ENCODE data around the gene SORCS3. TPM values are rescaled to one million over a fixed set of nuclear protein-coding genes. Genes with fewer than 3 reads are reported as not detected.

SORCS3 gene
- total RNA-seq, 1 experiment from 2014 or later: 0.04 TPM

DNA sequence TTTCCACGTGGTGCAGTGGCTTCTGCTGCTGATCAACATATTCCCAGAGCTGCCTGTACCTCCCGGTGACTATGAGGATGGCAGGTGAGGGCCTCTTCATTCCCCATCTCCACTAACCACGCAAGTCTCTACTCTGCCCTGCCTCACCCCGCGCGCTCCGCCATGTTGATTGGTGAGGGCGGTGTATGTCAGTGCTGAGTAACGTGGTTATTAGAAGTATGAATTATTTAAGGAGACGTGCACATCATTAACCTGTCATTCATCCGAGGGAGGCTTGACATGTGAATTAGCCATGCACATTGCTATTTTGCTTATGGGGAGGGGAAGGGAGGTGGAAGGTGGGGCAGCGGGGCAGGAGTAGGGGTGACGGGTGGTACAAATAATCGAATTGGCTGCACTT lies 138.6 kb downstream of the SORCS3 start:
- H3K27me3 ChIP-seq (ENCODE audit: insufficient read depth, low read length): no peaks in the 10 kb centered on the region
- Mint-ChIP-seq H3K4me1 (peaks cover 0 to 11% of the 10 kb centered on the region in 2 experiments; a peak in 1 of 4 replicates), H3K36me3 (ENCODE audit: insufficient read depth in 1 of 3, low read depth in 3 of 3) (peaks cover 0 to 1% (median 0%) of the 10 kb centered on the region in 3 experiments; a peak in 1 of 7 replicates), H3K9me3 (no peaks in the 10 kb centered on the region), H3K27me3 (ENCODE audit: low read depth) (peaks cover 12% of the 10 kb centered on the region), H3K4me3 (no peak overlapping the region), H3K27ac (no peak overlapping the region; a peak in 1 of 7 replicates)
- no peak overlapping the region for H4K8ac ChIP-seq (replicated peaks; ENCODE audit: insufficient read length, low read depth, low read length)
- no peak overlapping the region for H2BK20ac ChIP-seq (ENCODE audit: low read depth, low read length, poor library complexity, severe bottlenecking)
- no peak overlapping the region for H3T11ph ChIP-seq (ENCODE audit: low read length)
- H3K4me1 ChIP-seq (ENCODE audit: insufficient read depth, low read length): no peaks in the 10 kb centered on the region
- no peak overlapping the region for H3K56ac ChIP-seq (ENCODE audit: insufficient read length, low read depth, low read length)
- no peak overlapping the region for H2BK5ac ChIP-seq (ENCODE audit: insufficient read length, low read length)
- no peak overlapping the region for H2AK5ac ChIP-seq (ENCODE audit: insufficient read length, low read length)
- DNase-seq: no peak
- no peak overlapping the region for H3K27ac ChIP-seq (ENCODE audit: insufficient read length, low read depth, low read length)
- no peaks in the 10 kb centered on the region for H3K23me2 ChIP-seq (ENCODE audit: insufficient read length, low read depth, low read length, poor library complexity, severe bottlenecking)
- H4K20me1 ChIP-seq (ENCODE audit: control insufficient read depth, insufficient read depth, insufficient read length): no peaks in the 10 kb centered on the region
- H4K91ac ChIP-seq (ENCODE audit: insufficient read length, low read depth, low read length): no peak overlapping the region
- H2BK15ac ChIP-seq (ENCODE audit: low read depth, low read length): no peak overlapping the region
- H3K23ac ChIP-seq (ENCODE audit: insufficient read length, low read depth, low read length): no peak overlapping the region
- H3K9me3 ChIP-seq (ENCODE audit: control insufficient read depth, low read depth, low read length): no peaks in the 10 kb centered on the region
- no peak overlapping the region for H3K18ac ChIP-seq (ENCODE audit: insufficient read length, low read depth, low read length)
- H3K4ac ChIP-seq (ENCODE audit: low read depth, low read length): no peak overlapping the region
- H2BK120ac ChIP-seq (ENCODE audit: low read depth, low read length, poor library complexity, severe bottlenecking): no peak overlapping the region
- TF ChIP-seq, protein P1, sequence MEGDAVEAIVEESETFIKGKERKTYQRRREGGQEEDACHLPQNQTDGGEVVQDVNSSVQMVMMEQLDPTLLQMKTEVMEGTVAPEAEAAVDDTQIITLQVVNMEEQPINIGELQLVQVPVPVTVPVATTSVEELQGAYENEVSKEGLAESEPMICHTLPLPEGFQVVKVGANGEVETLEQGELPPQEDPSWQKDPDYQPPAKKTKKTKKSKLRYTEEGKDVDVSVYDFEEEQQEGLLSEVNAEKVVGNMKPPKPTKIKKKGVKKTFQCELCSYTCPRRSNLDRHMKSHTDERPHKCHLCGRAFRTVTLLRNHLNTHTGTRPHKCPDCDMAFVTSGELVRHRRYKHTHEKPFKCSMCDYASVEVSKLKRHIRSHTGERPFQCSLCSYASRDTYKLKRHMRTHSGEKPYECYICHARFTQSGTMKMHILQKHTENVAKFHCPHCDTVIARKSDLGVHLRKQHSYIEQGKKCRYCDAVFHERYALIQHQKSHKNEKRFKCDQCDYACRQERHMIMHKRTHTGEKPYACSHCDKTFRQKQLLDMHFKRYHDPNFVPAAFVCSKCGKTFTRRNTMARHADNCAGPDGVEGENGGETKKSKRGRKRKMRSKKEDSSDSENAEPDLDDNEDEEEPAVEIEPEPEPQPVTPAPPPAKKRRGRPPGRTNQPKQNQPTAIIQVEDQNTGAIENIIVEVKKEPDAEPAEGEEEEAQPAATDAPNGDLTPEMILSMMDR (conservative IDR thresholded peaks at IDR 0.05): no peak
- WGBS (ENCODE audit: extremely low coverage, insufficient read length, low lambda C conversion rate): no CpG with 5 or more reads among the region's 14 CpGs
- no peaks in the 10 kb centered on the region for H3K79me2 ChIP-seq (ENCODE audit: insufficient read depth, low read length)
- H2AFZ ChIP-seq (ENCODE audit: low read length): no peak overlapping the region
- no peak overlapping the region for H4K5ac ChIP-seq (ENCODE audit: insufficient read length, low read depth, low read length)
- H2BK12ac ChIP-seq (ENCODE audit: insufficient read length, low read depth, low read length): no peak overlapping the region
- no peak overlapping the region for H3K14ac ChIP-seq (ENCODE audit: insufficient read depth, low read length)
- H3K4me2 ChIP-seq (ENCODE audit: insufficient read depth, insufficient read length, low read length): no peak overlapping the region
- H3K9ac ChIP-seq (ENCODE audit: extremely low read depth, insufficient read length, low read length): no peak overlapping the region
- H3K79me1 ChIP-seq (ENCODE audit: insufficient read depth, low read depth, low read length, poor library complexity, severe bottlenecking): no peaks in the 10 kb centered on the region

All from H9 (cell line).